Neutrophil (primary cell): ENCODE data around the gene CSF3.

Source experiments
- H3K27ac ChIP-seq: fragments of 200-600 bp; sonication (generic); 2 replicates; pipeline ENCODE4 v1.5.1; 2016; ENCODE audit warnings: mild to moderate bottlenecking, moderate library complexity
- H3K27me3 ChIP-seq: fragments of 200-600 bp; sonication (generic); 2 replicates; pipeline ENCODE4 v1.6.0; 2016; ENCODE audit warnings: mild to moderate bottlenecking
- H3K36me3 ChIP-seq: fragments of 200-600 bp; sonication (generic); 2 replicates; pipeline ENCODE4 v1.5.1; 2017
- H3K4me1 ChIP-seq, 2 experiments: fragments of 200-600 bp in 1 of 2; sonication (generic) in 1 of 2; 1 replicate in 1 of 2; 2 replicates in 1 of 2; pipeline versions ENCODE4 v1.5.1 to v1.6.1; 2013 to 2016; ENCODE audit warnings: low read depth in 1 of 2, low read length in 1 of 2, mild to moderate bottlenecking in 1 of 2, moderate library complexity in 1 of 2; ENCODE audit not compliant: control insufficient read depth in 1 of 2, insufficient read depth in 1 of 2
- H3K4me3 ChIP-seq, 2 experiments: fragments of 200-600 bp in 1 of 2; sonication (generic) in 1 of 2; 1 replicate in 1 of 2; 2 replicates in 1 of 2; pipeline ENCODE4 v1.5.1; 2013 to 2016; ENCODE audit warnings: low read depth in 1 of 2, low read length in 1 of 2, mild to moderate bottlenecking in 1 of 2, moderate library complexity in 1 of 2
- H3K9me3 ChIP-seq: fragments of 200-600 bp; sonication (generic); 2 replicates; pipeline ENCODE4 v1.5.1; 2016
- TF ChIP-seq, protein P1 (sequence below): fragments of 200-600 bp; sonication (generic); IDR thresholded peaks from 2 replicates; pipeline ENCODE4 v1.5.1; 2016; ENCODE audit warnings: antibody characterized with exemption

The CSF3 gene

DNA sequence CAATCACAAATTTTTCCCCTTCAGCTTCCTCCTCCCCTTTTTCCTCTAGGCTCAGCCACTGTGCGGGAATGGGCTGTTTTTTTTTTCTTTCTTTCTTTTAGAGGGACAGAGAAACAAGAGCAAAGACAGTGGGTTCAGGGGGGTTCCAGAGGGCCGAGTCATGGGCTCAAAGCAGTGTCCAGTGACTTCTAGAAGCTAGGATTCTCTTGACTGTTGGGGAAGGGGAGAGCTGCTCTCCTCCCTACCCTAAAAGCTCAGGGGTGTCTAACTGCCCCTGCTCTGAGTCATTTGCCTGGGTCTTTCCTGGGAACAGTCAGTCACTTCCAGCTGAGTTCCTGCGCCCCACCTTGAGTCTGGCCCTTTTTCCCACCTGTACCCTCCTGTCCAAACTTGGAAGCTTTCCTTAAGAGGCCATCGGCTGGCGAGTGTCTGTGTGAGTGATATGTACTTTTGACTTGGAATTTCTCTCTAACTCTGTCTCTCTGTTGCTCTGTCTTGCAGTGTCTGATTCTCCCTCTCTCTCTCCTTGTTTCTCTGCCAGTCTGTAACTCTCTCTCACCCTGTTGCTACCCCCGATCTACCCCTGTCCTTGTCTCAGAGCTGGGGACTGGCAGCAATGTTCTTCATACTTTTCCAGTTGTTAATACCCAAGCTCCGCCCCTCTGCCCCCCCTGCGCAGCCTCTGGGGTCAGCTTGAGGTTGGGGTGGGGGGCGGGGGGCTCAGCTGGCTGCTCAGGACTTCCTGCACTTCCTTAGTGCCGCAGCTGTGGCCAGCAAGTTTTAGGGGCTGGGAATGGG is 49.9 kb downstream of the CSF3 start:
- peaks cover 16% of the 10 kb centered on the region for H3K27me3 ChIP-seq
- TF ChIP-seq, protein P1, sequence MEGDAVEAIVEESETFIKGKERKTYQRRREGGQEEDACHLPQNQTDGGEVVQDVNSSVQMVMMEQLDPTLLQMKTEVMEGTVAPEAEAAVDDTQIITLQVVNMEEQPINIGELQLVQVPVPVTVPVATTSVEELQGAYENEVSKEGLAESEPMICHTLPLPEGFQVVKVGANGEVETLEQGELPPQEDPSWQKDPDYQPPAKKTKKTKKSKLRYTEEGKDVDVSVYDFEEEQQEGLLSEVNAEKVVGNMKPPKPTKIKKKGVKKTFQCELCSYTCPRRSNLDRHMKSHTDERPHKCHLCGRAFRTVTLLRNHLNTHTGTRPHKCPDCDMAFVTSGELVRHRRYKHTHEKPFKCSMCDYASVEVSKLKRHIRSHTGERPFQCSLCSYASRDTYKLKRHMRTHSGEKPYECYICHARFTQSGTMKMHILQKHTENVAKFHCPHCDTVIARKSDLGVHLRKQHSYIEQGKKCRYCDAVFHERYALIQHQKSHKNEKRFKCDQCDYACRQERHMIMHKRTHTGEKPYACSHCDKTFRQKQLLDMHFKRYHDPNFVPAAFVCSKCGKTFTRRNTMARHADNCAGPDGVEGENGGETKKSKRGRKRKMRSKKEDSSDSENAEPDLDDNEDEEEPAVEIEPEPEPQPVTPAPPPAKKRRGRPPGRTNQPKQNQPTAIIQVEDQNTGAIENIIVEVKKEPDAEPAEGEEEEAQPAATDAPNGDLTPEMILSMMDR = no peak
- peak overlapping the region; percentile 90 for H3K27ac ChIP-seq
- H3K4me3 ChIP-seq = no peak overlapping the region
- H3K9me3 ChIP-seq = no peaks in the 10 kb centered on the region
- peaks cover 54 to 70% of the 10 kb centered on the region in 2 experiments for H3K4me1 ChIP-seq
- H3K36me3 ChIP-seq = no peaks in the 10 kb centered on the region

DNA sequence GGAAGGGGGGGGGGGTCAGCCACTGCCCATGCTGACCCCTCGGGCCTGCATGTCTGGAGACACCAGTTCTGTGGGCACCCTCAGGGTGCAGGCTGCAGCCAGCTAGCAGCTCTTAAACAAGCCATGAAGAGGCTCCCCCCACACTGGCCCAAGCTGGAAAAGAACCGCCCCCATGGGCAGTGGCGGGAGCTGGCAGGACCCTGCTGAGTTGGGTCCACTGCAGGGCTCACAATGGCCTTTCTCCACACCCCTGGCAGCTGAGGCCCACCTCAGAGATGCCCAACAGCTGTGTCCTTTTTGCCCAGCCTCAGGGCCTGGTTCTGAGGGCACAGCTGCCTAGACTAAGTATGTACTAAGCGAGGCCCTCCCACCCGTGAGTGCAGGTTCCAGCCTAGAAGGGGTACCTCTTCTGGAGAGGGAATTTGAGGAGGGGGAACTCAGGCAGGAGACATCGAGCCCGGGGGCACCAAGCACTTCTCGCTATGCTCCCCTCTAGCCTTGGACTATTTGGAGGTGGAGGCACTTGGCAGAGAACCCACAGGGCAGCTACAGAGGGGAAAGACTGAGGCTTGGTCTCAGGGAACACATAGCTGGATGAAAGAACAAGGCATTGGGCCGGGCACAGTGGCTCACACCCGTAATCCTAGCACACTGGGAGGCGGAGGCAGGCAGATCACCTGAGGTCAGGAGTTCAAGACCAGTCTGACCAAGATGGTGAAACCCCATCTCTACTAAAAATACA is 50.7 kb downstream of the CSF3 start:
- no peak overlapping the region for H3K4me3 ChIP-seq
- peak overlapping the region; percentile 90 for H3K27ac ChIP-seq
- H3K27me3 ChIP-seq = peaks cover 14% of the 10 kb centered on the region
- TF ChIP-seq, protein P1 = no peak
- H3K9me3 ChIP-seq = no peaks in the 10 kb centered on the region
- H3K4me1 ChIP-seq = peaks cover 62 to 77% of the 10 kb centered on the region in 2 experiments
- H3K36me3 ChIP-seq = no peaks in the 10 kb centered on the region
